ENCODE results near the gene POGK. TPM values are rescaled to one million over a fixed set of nuclear protein-coding genes. Genes with fewer than 3 reads are reported as not detected.
"Not testable (repeated sequence)": the region's sequence is repeated elsewhere in the genome, so short reads cannot be mapped to it uniquely, and the experiment has no call there.

POGK gene, protein sequence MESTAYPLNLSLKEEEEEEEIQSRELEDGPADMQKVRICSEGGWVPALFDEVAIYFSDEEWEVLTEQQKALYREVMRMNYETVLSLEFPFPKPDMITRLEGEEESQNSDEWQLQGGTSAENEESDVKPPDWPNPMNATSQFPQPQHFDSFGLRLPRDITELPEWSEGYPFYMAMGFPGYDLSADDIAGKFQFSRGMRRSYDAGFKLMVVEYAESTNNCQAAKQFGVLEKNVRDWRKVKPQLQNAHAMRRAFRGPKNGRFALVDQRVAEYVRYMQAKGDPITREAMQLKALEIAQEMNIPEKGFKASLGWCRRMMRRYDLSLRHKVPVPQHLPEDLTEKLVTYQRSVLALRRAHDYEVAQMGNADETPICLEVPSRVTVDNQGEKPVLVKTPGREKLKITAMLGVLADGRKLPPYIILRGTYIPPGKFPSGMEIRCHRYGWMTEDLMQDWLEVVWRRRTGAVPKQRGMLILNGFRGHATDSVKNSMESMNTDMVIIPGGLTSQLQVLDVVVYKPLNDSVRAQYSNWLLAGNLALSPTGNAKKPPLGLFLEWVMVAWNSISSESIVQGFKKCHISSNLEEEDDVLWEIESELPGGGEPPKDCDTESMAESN
- 10 to 100 TPM; 36.1 to 37.7 TPM for total RNA-seq

GRCh38 chr1:166838766-166839599 is at the start of gene POGK:
Gene POGK, plus strand, starts transcription at chr1:166839475. Its CDS starts 1,482 bp downstream, at chr1:166840957.
- DNase-seq: peak; percentile 86
- peaks cover 5% of the 10 kb centered on the region for H3K27me3 Mint-ChIP-seq
- peak; percentile 98 for ATAC-seq (ENCODE audit: low read depth)
- peak within 1 kb of the TSS; percentile 88 for H3K4me3 Mint-ChIP-seq
- no peaks in the 10 kb centered on the region for H3K9me3 Mint-ChIP-seq
- peaks cover 11% of the 10 kb centered on the region for H3K36me3 Mint-ChIP-seq
- H3K4me1 Mint-ChIP-seq: peaks cover 35% of the 10 kb centered on the region
- POLR2A ChIA-PET: interaction anchor here (0.6 to 1.9 kb wide), 9 partner anchors 9 to 382 kb away, joined by 3 to 21 read pairs (median 5); partner anchors contain the start of genes POU2F1 and TADA1
- peak within 1 kb of the TSS; percentile 88 for H3K27ac Mint-ChIP-seq

DNA sequence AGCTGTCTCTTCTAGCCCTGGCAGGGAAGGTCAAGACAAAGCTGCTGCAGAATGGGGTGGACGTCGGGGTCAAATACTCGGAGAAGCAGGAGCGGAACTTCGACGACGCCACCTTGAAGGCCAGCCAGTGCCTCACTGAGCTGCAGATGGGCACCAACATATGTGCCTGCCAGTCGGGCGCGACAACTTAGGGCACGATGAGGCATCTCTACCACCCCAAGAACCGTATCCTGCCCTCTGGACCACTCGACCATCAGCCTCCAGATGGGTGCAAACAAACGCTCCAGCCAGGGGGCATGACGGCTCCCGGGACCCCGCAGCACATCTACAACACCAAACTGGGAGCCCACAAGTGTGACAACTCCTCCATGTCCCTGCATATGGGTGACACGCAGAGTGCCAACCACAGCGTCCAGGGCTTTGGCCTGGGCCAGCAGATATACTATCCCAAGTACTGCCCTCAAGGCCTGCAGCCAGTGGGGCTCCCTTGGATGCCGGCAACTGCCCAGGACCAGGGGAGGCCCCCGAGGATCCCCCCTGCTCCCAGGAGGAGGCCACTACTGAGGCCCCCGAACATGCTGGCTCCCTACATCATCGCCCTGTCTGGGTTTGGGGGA is 42.5 kb upstream of the POGK start:
- H3K36me3 Mint-ChIP-seq: no peaks in the 10 kb centered on the region
- H3K9me3 Mint-ChIP-seq: no peaks in the 10 kb centered on the region
- ATAC-seq (ENCODE audit: low read depth): no peak
- no peak for DNase-seq
- POLR2A ChIA-PET: no interaction called here
- peaks cover 18% of the 10 kb centered on the region for H3K27me3 Mint-ChIP-seq
- H3K4me3 Mint-ChIP-seq: no peak overlapping the region
- no peaks in the 10 kb centered on the region for H3K4me1 Mint-ChIP-seq
- no peak overlapping the region for H3K27ac Mint-ChIP-seq

DNA sequence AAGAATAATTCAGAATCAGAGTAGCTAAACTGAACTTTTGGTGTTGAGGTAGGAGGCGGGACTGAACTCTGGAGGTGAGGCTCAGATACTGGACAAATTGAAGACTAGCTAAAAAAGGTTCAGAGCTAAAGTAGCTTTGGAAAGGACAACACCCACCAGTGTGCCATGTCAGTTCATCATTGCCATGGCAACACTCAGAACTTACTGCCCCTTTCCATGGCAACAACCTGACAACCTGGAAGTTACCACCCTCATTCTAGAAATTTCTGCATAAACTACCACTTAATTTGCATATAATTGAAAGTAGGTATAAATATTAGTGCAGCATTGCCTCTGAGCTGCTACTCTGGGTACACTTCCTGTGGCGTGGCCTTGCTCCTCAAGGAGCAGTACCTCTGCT is 30.3 kb upstream of the POGK start:
- H3K27me3 Mint-ChIP-seq: peaks cover 5% of the 10 kb centered on the region
- H3K27ac Mint-ChIP-seq: no peak overlapping the region
- H3K9me3 Mint-ChIP-seq: no peaks in the 10 kb centered on the region
- H3K4me3 Mint-ChIP-seq: no peak overlapping the region
- POLR2A ChIA-PET: no interaction called here
- DNase-seq: no peak
- no peaks in the 10 kb centered on the region for H3K36me3 Mint-ChIP-seq
- no peaks in the 10 kb centered on the region for H3K4me1 Mint-ChIP-seq
- ATAC-seq (ENCODE audit: low read depth): no peak

GRCh38 chr1:166811691-166812090 is 27.6 kb upstream of the POGK start:
- Mint-ChIP-seq H3K9me3 (no peaks in the 10 kb centered on the region), H3K4me3 (no peak overlapping the region), H3K36me3 (no peaks in the 10 kb centered on the region), H3K27me3 (peaks cover 5% of the 10 kb centered on the region), H3K27ac (no peak overlapping the region), H3K4me1 (no peaks in the 10 kb centered on the region)
- DNase-seq (no peak), ATAC-seq (ENCODE audit: low read depth) (no peak)
- POLR2A ChIA-PET: no interaction called here

DNA sequence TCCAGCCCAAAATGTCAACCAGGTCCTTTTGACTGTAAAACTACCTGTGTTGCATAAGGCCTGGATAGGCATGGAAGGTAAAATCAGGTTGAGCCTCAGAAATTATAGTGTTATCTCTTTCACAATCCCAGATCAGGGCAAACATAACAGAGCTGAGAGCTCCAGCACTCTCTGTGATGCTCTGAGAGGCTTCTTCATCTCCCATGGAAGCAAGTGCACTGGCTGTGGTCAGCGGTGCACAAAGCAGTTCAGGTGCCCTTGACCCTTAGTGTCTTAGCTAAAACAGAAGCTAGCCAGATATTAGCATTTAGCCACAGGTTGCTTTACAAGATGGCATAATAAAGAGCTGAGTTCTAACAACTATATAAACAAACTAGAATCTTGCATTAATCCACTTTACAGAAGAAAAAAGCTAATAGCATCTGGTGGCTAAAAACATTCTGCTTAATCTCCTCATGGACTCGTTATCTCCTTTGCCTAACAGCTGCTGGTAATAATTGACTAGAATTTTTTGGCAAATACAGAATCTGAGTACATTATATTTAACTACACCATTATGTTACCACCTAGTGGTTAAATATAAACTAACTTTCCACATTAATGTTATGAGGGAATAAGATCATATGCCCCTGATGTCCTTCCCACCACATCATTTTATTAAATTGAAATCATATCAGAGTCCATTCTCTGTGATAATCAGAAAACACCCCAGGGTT is 25.6 kb upstream of the POGK start:
- Mint-ChIP-seq H3K4me1 (no peaks in the 10 kb centered on the region), H3K4me3 (no peak overlapping the region), H3K27ac (no peak overlapping the region), H3K36me3 (no peaks in the 10 kb centered on the region), H3K27me3 (peaks cover 7% of the 10 kb centered on the region), H3K9me3 (no peaks in the 10 kb centered on the region)
- DNase-seq (no peak), ATAC-seq (ENCODE audit: low read depth) (no peak)
- POLR2A ChIA-PET: no interaction called here

DNA sequence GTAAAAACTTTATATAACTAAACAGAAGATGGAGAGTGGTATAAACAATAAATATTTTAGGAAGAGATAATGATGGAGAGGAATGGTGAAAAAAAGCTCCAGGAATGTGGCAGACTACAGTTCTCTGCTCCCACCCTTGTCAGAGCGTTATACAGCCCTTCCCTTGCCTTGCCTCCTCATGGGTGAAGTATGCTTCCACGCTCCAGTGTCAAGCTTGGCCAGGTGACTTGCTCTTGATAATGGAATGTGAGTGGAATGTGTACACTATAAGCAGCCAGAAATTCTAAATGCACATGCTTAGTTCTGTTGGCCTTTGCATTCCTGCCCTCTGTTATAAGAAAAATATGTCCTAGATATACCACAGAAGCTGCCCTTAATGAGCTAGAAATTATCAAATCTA is 24.7 kb upstream of the POGK start:
- Mint-ChIP-seq H3K4me3 (no peak overlapping the region), H3K27ac (no peak overlapping the region), H3K9me3 (peaks cover 3% of the 10 kb centered on the region), H3K27me3 (peaks cover 9% of the 10 kb centered on the region), H3K36me3 (no peaks in the 10 kb centered on the region), H3K4me1 (no peaks in the 10 kb centered on the region)
- POLR2A ChIA-PET: no interaction called here
- ATAC-seq (ENCODE audit: low read depth) (no peak), DNase-seq (no peak)

GRCh38 chr1:166819974-166820373 is 19.3 kb upstream of the POGK start:
- ATAC-seq (ENCODE audit: low read depth) (no peak), DNase-seq (no peak)
- peaks cover 14% of the 10 kb centered on the region for H3K9me3 Mint-ChIP-seq
- POLR2A ChIA-PET: no interaction called here
- no peak overlapping the region for H3K27ac Mint-ChIP-seq
- no peak overlapping the region for H3K4me3 Mint-ChIP-seq
- H3K27me3 Mint-ChIP-seq: peaks cover 3% of the 10 kb centered on the region
- no peaks in the 10 kb centered on the region for H3K4me1 Mint-ChIP-seq
- peaks cover 2% of the 10 kb centered on the region for H3K36me3 Mint-ChIP-seq

GRCh38 chr1:166822385-166822784 is 16.9 kb upstream of the POGK start:
- peaks cover 14% of the 10 kb centered on the region for H3K9me3 Mint-ChIP-seq
- ATAC-seq (ENCODE audit: low read depth) (no peak), DNase-seq (no peak)
- H3K27ac Mint-ChIP-seq: no peak overlapping the region
- H3K36me3 Mint-ChIP-seq: peaks cover 2% of the 10 kb centered on the region
- no peak overlapping the region for H3K4me3 Mint-ChIP-seq
- peaks cover 3% of the 10 kb centered on the region for H3K27me3 Mint-ChIP-seq
- H3K4me1 Mint-ChIP-seq: no peaks in the 10 kb centered on the region
- POLR2A ChIA-PET: no interaction called here

GRCh38 chr1:166827426-166827825 is 11.8 kb upstream of the POGK start:
- no peak overlapping the region for H3K27ac Mint-ChIP-seq
- POLR2A ChIA-PET: no interaction called here

GRCh38 chr1:166829762-166830161 is 9.5 kb upstream of the POGK start:
- H3K4me3 Mint-ChIP-seq; DNase-seq; ATAC-seq (ENCODE audit: low read depth); H3K27ac Mint-ChIP-seq; H3K36me3 Mint-ChIP-seq; POLR2A ChIA-PET; H3K4me1 Mint-ChIP-seq; H3K27me3 Mint-ChIP-seq: not testable (repeated sequence)
- peaks cover 16% of the 10 kb centered on the region for H3K9me3 Mint-ChIP-seq

More at GRCh38 chr1:166827426-166827825, 11.8 kb upstream of the POGK start:
- Mint-ChIP-seq H3K4me1 (no peaks in the 10 kb centered on the region), H3K27me3 (no peaks in the 10 kb centered on the region), H3K9me3 (peaks cover 16% of the 10 kb centered on the region), H3K4me3 (no peak overlapping the region), H3K36me3 (no peaks in the 10 kb centered on the region)
- no peak for DNase-seq
- no peak for ATAC-seq (ENCODE audit: low read depth)

GRCh38 chr1:166836733-166837132 is 2.5 kb upstream of the POGK start:
- H3K27me3 Mint-ChIP-seq: peaks cover 5% of the 10 kb centered on the region
- peaks cover 6% of the 10 kb centered on the region for H3K36me3 Mint-ChIP-seq
- H3K27ac Mint-ChIP-seq: no peak overlapping the region
- no peak overlapping the region for H3K4me3 Mint-ChIP-seq
- peaks cover 3% of the 10 kb centered on the region for H3K9me3 Mint-ChIP-seq
- DNase-seq: no peak
- ATAC-seq (ENCODE audit: low read depth): no peak
- peaks cover 28% of the 10 kb centered on the region for H3K4me1 Mint-ChIP-seq
- POLR2A ChIA-PET: no interaction called here

DNA sequence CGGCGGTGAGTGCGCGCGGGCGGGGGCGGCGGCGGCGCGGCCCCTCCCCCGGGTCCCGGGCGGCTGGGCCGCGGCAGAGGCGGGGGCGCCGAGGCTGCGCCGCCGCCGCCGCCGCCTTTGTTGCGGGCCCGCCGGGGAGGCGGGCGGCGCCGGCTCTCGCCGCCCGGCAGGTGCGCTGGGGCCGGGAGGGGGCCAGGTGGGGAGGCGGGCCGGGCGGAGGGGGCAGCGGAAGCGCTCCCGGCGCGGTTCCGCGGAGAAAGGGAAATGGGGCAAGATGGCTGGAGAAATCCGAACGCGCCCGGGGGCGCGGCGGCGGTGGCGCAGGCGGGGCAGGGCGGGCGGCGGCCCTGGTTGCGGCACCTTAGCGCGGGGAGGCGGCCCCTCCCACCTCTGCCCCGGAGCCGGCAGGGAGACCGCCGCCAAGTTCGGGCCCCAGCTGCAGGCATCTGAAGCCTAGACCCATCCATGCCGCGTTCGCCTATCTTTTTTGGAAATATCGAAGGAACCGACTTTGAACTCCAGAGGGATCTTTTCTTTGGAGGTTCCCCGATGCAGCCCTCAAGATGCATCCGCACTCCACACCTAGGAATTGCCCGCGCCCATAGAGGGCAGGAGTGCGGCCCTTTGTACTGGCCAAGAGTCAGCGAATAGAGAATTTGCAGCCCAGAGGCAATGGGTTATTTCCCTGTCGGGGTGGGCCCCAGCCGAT is 479 bp downstream of the POGK start:
- POLR2A ChIA-PET: interaction anchor here (0.6 to 1.9 kb wide), 8 partner anchors 8 to 381 kb away, joined by 3 to 21 read pairs (median 4); partner anchors contain the start of genes POU2F1 and TADA1
- Mint-ChIP-seq H3K36me3 (peaks cover 17% of the 10 kb centered on the region), H3K4me3 (peak overlapping the region; percentile 86), H3K27me3 (peaks cover 2% of the 10 kb centered on the region), H3K9me3 (no peaks in the 10 kb centered on the region), H3K4me1 (peaks cover 41% of the 10 kb centered on the region), H3K27ac (peak overlapping the region; percentile 70)
- ATAC-seq (ENCODE audit: low read depth): peak; percentile 35
- peak; percentile 67 for DNase-seq

Measured in activated naive CD8-positive, alpha-beta T cell treated with anti-CD3 and anti-CD28 coated beads, Interleukin-2, amount 10 ng/mL, durations not matched to agents 7 days and 5 days (primary cell).